HEK293T (cell line): Measurements from ENCODE around the gene PSMD14.

ENCODE experiments used
- ARNT ChIP-seq: fragments of 450-650 bp; IDR thresholded peaks from 2 replicates; pipeline ENCODE4 v1.6.1; 2017; ENCODE audit warnings: mild to moderate bottlenecking
- BHLHE40 ChIP-seq: fragments of 450-650 bp; IDR thresholded peaks from 2 replicates; pipeline ENCODE4 v1.6.1; 2016; ENCODE audit warnings: mild to moderate bottlenecking, moderate library complexity, borderline replicate concordance
- CTBP1 ChIP-seq: fragments of 450-650 bp; IDR thresholded peaks from 2 replicates; pipeline ENCODE4 v1.6.1; 2016; ENCODE audit warnings: borderline replicate concordance
- FOXA1 ChIP-seq: fragments of 450-650 bp; IDR thresholded peaks from 2 replicates; pipeline ENCODE4 v1.6.1; 2016; ENCODE audit warnings: mild to moderate bottlenecking
- FOXM1 ChIP-seq: fragments of 450-650 bp; IDR thresholded peaks from 2 replicates; pipeline ENCODE4 v1.6.1; 2017; ENCODE audit warnings: mild to moderate bottlenecking, borderline replicate concordance
- LEF1 ChIP-seq: fragments of 450-650 bp; IDR thresholded peaks from 2 replicates; pipeline ENCODE4 v1.6.1; 2017; ENCODE audit warnings: mild to moderate bottlenecking, borderline replicate concordance
- PKNOX1 ChIP-seq: fragments of 450-650 bp; IDR thresholded peaks from 2 replicates; pipeline ENCODE4 v1.6.1; 2016
- SP1 ChIP-seq: fragments of 450-650 bp; IDR thresholded peaks from 2 replicates; pipeline ENCODE4 v1.6.1; 2017
- ZNF384 ChIP-seq: fragments of 450-650 bp; IDR thresholded peaks from 2 replicates; pipeline ENCODE4 v1.6.1; 2016

- TF ChIP-seq ARNT (no peak), SP1 (no peak), ZNF384 (no peak), BHLHE40 (no peak), LEF1 (no peak), FOXA1 (no peak), CTBP1 (no peak), PKNOX1 (no peak), FOXM1 (no peak)
These were observed 16.7 kb downstream of the PSMD14 start for GRCh38 chr2:161324876-161325275.
